ENCODE data around the gene GPRC5B.

The GPRC5B gene

GRCh38 chr16:19884611-19885450, at the start of gene GPRC5B:
Gene GPRC5B (minus strand): TSS chr16:19884848. CDS start chr16:19872845, 12,003 bp downstream.
- DNase-seq: peak; percentile 34

- DNase-seq: no peak
Observed at GRCh38 chr16:19933740-19934139, 49.1 kb upstream of the GPRC5B start.

GRCh38 chr16:19929062-19929511, 44.4 kb upstream of the GPRC5B start:
- DNase-seq: no peak

- no peak for DNase-seq
Observed at GRCh38 chr16:19928432-19928831, 43.8 kb upstream of the GPRC5B start.

- no peak for DNase-seq
Observed at GRCh38 chr16:19926449-19927390, 42.1 kb upstream of the GPRC5B start.

GRCh38 chr16:19923396-19923795, 38.7 kb upstream of the GPRC5B start:
- no peak for DNase-seq

GRCh38 chr16:19919142-19919541, 34.5 kb upstream of the GPRC5B start:
- no peak for DNase-seq

GRCh38 chr16:19916064-19916463, 31.4 kb upstream of the GPRC5B start:
- DNase-seq: no peak

GRCh38 chr16:19914877-19915276, 30.2 kb upstream of the GPRC5B start:
- no peak for DNase-seq

GRCh38 chr16:19913340-19913645, 28.6 kb upstream of the GPRC5B start:
- DNase-seq: no peak

GRCh38 chr16:19912455-19913339, 28.0 kb upstream of the GPRC5B start:
- no peak for DNase-seq

GRCh38 chr16:19911747-19912454, 27.3 kb upstream of the GPRC5B start:
- DNase-seq: no peak

GRCh38 chr16:19911204-19911603, 26.6 kb upstream of the GPRC5B start:
- no peak for DNase-seq

- no peak for DNase-seq
Observed at GRCh38 chr16:19909750-19910322, 25.2 kb upstream of the GPRC5B start.

GRCh38 chr16:19908921-19909320, 24.3 kb upstream of the GPRC5B start:
- DNase-seq: no peak

- DNase-seq: peak; percentile 56
Observed at GRCh38 chr16:19907161-19907992, 22.7 kb upstream of the GPRC5B start.

- DNase-seq: no peak
Observed at GRCh38 chr16:19901164-19901563, 16.5 kb upstream of the GPRC5B start.

GRCh38 chr16:19899605-19899955, 14.9 kb upstream of the GPRC5B start:
- DNase-seq: no peak

- DNase-seq: no peak
Observed at GRCh38 chr16:19898924-19899604, 14.4 kb upstream of the GPRC5B start.

- no peak for DNase-seq
Observed at GRCh38 chr16:19898166-19898565, 13.5 kb upstream of the GPRC5B start.

All from activated CD4-positive, alpha-beta T cell treated with anti-CD3 and anti-CD28 coated beads for 1 hour (primary cell).